Upper lobe of left lung (tissue), 4 donors: ENCODE data around the gene ARFGAP1.

Experiments
- CTCF ChIP-seq, 6 experiments: fragments of 450-650 bp in 4 of 6; fragments of 200-600 bp in 2 of 6; sonication (generic) in 2 of 6; IDR thresholded peaks; one replicate each; pipeline ENCODE4 v1.5.1; 2016 to 2019; ENCODE audit warnings: antibody characterized with exemption in 6 of 6
- EP300 ChIP-seq, 4 donors: sonication (generic); formaldehyde crosslinking; IDR thresholded peaks; one replicate each; pipeline ENCODE4 v1.5.1; 2017; ENCODE audit warnings: antibody characterized with exemption in 4 of 4, control low read depth in 2 of 4
- POLR2A ChIP-seq, 4 donors: fragments of 450-650 bp; IDR thresholded peaks; one replicate each; pipeline ENCODE4 v1.5.1; 2016 to 2017; ENCODE audit warnings: antibody characterized with exemption in 4 of 4, mild to moderate bottlenecking in 2 of 4

GRCh38 chr20:63247671-63248228 lies 24.9 kb upstream of the ARFGAP1 start:
- no peak for TF ChIP-seq CTCF (IDR thresholded peaks at IDR 0.05)
- no peak for TF ChIP-seq POLR2A (IDR thresholded peaks at IDR 0.05)
- no peak for TF ChIP-seq EP300 (IDR thresholded peaks at IDR 0.05)
